NCI-H1092 (cell line): ENCODE results near the gene VASH1.

Experiments
- DNase-seq: peaks from one replicate; lab custom pipeline; 2025; lab: John Stamatoyannopoulos, UW

Gene VASH1

GRCh38 chr14:76832503-76832988 lies 71.3 kb downstream of the VASH1 start:
- DNase-seq, result no peak
